ENCODE data around the gene SAP30L. TPM values are rescaled to one million over a fixed set of nuclear protein-coding genes. Genes with fewer than 3 reads are reported as not detected.

The SAP30L gene, protein sequence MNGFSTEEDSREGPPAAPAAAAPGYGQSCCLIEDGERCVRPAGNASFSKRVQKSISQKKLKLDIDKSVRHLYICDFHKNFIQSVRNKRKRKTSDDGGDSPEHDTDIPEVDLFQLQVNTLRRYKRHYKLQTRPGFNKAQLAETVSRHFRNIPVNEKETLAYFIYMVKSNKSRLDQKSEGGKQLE
- polyA plus RNA-seq (2012; ENCODE audit: low read depth, missing spikeins), result 16.6 TPM

DNA sequence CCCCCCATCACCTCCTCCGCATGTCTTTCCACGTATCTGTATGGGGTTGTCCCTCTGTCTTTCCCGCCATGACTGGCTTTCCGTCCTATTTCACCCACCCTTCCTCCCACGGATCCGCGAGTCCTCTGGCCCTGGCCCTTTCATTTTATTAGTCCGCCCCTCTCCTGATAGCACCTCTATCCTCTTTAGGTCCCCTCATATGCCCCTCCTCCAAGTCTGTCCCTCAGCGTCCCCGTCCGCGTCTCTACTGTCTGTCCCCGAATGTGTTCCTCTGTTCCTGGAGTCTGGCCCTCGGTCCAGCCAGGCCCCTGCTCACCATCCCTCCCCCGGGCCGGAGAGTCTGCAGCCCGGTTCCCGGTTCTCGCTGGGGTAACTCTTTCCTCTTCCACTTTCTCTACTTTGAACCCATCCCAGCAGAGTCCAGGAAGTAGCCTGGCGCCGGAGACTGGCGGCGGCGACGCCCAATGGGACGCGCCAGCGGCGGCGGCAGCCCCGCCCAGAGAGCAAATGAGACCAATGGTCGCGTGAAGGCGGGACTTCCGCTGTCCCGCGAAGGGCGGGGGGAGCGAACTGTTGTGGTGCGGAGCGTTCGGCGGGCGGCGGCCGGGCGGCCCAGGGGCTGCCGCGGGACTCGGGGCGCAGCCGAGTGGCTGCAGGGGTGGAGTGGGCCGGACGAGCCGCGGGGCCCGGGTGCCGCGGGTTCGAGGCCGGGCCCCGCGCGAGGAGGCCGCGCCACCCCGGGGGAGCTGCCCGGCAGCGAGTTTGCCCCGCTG, at the start of gene SAP30L:
Gene SAP30L, plus strand, starts transcription at position 576 of the 773 bp plus-strand sequence. CDS start 608 bp downstream, outside the sequence.
- peak; percentile 99 for DNase-seq (ENCODE audit: insufficient read length, low spot score)
- FAIRE-seq, result peak; percentile 97

DNA sequence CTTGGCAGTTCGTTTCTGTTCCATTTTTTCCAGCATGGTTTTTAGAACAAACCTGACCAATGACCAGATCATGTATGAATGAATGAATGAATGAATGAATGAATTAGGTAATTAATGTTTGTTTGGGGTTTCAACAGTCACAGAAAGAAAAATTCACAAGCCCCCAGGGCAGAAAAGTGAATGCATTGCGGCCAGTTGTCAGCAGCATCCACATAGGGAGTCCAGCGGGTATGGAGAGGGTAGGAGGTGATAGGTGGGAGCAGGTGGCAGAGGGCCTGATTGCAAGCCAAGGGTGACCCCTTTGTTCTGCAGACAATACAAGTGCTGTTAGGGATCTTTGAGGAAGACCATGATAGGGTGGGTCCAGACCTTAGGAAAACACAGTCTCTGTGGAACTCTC, 49.7 kb upstream of the SAP30L start:
- no peak for TF ChIP-seq SPI1 (IDR thresholded peaks at IDR 0.05; ENCODE audit: low read depth, low read length)
- no peak for TF ChIP-seq PAX5 (IDR thresholded peaks at IDR 0.05; ENCODE audit: insufficient read depth, low read length, severe bottlenecking)
- TF ChIP-seq TAF1 (IDR thresholded peaks at IDR 0.05; ENCODE audit: low read depth, low read length), result no peak
- TF ChIP-seq POU2F2 (IDR thresholded peaks at IDR 0.05; ENCODE audit: low read depth, low read length), result no peak
- no peak for TF ChIP-seq POLR2A (IDR thresholded peaks at IDR 0.05; ENCODE audit: low read depth, low read length)
- TF ChIP-seq POLR2AphosphoS5 (IDR thresholded peaks at IDR 0.05; ENCODE audit: low read depth, low read length), result no peak
- DNase-seq (ENCODE audit: insufficient read length, low spot score) (no peak), FAIRE-seq (no peak)

More for the DNA sequence above, at the start of gene SAP30L:
- TF ChIP-seq TAF1 (IDR thresholded peaks at IDR 0.05; ENCODE audit: low read depth, low read length) (no peak; the same call in 1 of the 2 replicates), SPI1 (IDR thresholded peaks at IDR 0.05; ENCODE audit: low read depth, low read length) (peak; percentile 33), POLR2A (IDR thresholded peaks at IDR 0.05; ENCODE audit: low read depth, low read length) (peak; percentile 69)

DNA sequence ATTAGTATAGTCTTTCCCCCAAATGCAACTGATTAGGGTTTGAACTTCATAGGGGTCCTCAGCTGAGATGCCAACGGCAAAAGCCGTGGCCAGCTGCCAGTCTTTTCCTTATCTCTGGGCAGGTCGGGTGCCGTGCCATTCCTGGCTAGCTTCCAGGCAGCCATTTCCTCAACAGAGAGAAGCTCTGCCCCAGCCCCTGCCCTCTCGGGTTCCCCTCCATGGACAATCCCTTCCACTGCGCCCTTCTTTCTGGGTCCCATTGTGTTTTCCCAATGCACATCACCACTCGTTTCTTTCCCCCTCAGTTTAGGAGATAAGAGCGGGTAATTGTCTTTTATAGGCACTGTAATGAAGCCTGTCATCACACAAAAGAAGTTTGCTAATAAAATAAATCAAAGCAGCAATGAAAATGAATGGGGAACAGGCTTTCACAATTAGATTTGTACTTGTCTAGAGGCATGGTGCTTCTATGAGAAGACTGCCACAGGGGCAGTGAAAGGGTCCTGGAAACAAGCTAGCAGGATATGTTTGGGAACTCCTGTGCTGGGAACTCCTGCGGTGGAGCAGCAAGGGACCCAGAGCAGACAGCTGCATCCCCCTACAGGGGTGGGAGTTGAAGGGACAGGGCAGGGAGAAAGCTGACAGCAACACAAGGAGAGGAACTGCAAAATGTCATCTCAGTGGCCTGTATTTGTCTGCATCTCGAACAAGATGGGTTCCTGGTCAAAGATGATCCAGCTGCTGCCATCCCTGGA, 48.0 kb upstream of the SAP30L start:
- no peak for FAIRE-seq
- DNase-seq (ENCODE audit: insufficient read length, low spot score), result no peak
- TF ChIP-seq TAF1 (IDR thresholded peaks at IDR 0.05; ENCODE audit: low read depth, low read length) (no peak), SPI1 (IDR thresholded peaks at IDR 0.05; ENCODE audit: low read depth, low read length) (no peak), PAX5 (IDR thresholded peaks at IDR 0.05; ENCODE audit: insufficient read depth, low read length, severe bottlenecking) (no peak), POLR2AphosphoS5 (IDR thresholded peaks at IDR 0.05; ENCODE audit: low read depth, low read length) (no peak), POLR2A (IDR thresholded peaks at IDR 0.05; ENCODE audit: low read depth, low read length) (no peak), POU2F2 (IDR thresholded peaks at IDR 0.05; ENCODE audit: low read depth, low read length) (no peak)

DNA sequence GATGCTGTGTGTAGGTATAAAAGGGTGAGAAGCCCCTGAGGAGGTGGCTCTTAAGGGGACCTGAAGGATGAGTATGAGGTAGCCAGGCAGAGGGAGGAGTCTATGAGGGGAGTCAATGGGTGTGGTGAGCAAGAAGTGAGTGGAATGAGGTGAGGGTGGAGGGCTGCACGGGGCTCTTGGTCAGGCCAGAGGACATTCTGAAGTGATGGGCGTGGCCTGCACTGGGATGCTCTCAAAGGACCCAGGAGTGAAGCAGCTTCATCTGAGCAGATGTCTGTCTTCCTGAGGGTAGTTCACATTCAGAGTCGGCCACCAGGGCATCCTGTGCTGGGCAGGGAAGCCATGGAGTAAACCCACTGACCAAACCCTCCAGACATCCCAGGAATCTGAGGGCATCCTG, 45.1 kb upstream of the SAP30L start:
- DNase-seq (ENCODE audit: insufficient read length, low spot score) (no peak), FAIRE-seq (no peak)
- TF ChIP-seq TAF1 (IDR thresholded peaks at IDR 0.05; ENCODE audit: low read depth, low read length) (no peak), POLR2AphosphoS5 (IDR thresholded peaks at IDR 0.05; ENCODE audit: low read depth, low read length) (no peak), PAX5 (IDR thresholded peaks at IDR 0.05; ENCODE audit: insufficient read depth, low read length, severe bottlenecking) (no peak), POLR2A (IDR thresholded peaks at IDR 0.05; ENCODE audit: low read depth, low read length) (no peak), SPI1 (IDR thresholded peaks at IDR 0.05; ENCODE audit: low read depth, low read length) (no peak), POU2F2 (IDR thresholded peaks at IDR 0.05; ENCODE audit: low read depth, low read length) (no peak)

DNA sequence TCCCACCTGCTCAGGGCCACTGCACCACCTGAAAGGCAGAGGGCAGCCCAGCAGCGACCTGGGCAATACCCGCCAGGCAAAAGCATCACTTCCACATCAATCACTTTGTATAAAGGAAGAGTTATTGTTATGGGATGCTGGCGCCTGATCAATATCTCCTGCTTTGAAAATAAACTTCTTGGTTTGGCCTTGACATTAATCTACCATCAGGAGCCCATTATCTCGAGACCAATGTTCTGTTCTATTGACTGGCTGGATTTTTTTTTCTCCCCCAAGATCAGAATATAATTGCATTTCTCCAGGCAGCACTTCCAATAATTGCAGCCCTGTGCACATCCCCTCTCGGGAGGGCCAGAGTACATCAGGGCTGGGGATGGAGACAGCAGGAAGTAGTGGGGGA, 44.4 kb upstream of the SAP30L start:
- no peak for TF ChIP-seq POLR2A (IDR thresholded peaks at IDR 0.05; ENCODE audit: low read depth, low read length)
- TF ChIP-seq POLR2AphosphoS5 (IDR thresholded peaks at IDR 0.05; ENCODE audit: low read depth, low read length), result no peak
- DNase-seq (ENCODE audit: insufficient read length, low spot score) (no peak), FAIRE-seq (no peak)

DNA sequence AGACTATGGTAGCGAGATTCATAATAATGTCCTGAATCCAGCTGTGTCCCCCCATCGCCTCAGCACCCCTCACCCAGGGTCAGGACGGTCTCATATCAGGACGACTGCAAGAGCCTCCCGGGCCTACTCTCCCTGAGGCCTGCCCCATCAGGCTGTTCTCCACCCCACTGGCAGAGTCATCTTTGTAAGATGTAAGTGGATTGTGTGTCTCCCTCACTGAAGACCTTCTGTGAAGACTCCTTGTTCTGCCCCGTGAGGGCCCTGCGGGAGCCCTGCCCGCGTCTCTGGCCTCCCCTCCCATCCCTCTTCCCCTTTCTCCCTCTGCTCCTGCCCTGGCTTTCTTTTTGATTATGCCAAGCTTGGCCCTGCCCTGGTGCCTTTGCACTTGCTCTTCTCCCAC, 43.9 kb upstream of the SAP30L start:
- TF ChIP-seq POLR2AphosphoS5 (IDR thresholded peaks at IDR 0.05; ENCODE audit: low read depth, low read length) (no peak), PAX5 (IDR thresholded peaks at IDR 0.05; ENCODE audit: insufficient read depth, low read length, severe bottlenecking) (no peak), POLR2A (IDR thresholded peaks at IDR 0.05; ENCODE audit: low read depth, low read length) (no peak), POU2F2 (IDR thresholded peaks at IDR 0.05; ENCODE audit: low read depth, low read length) (no peak), TAF1 (IDR thresholded peaks at IDR 0.05; ENCODE audit: low read depth, low read length) (no peak), SPI1 (IDR thresholded peaks at IDR 0.05; ENCODE audit: low read depth, low read length) (no peak)
- DNase-seq (ENCODE audit: insufficient read length, low spot score) (no peak), FAIRE-seq (no peak)

DNA sequence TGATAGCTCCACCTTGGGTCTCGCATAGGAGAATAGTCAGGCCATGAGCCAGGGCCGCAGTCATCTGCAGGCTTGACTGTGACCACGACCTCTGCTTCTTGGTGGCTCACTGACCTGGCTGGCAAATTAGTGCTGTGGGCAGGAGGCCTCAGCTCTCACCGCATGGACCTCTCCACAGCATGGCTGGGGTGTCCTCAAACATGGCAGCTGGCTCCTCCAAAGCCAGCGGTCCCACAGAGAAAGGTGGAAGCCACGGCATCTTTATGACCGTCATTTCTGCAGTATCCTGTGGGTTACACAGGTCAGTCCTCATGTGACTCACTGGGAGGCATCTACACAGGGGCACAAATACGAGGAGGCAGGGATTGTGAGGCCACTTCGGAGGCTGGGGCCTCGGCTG, 43.2 kb upstream of the SAP30L start:
- no peak for FAIRE-seq
- no peak for TF ChIP-seq POLR2AphosphoS5 (IDR thresholded peaks at IDR 0.05; ENCODE audit: low read depth, low read length)
- TF ChIP-seq POLR2A (IDR thresholded peaks at IDR 0.05; ENCODE audit: low read depth, low read length), result no peak
- no peak for TF ChIP-seq TAF1 (IDR thresholded peaks at IDR 0.05; ENCODE audit: low read depth, low read length)
- TF ChIP-seq POU2F2 (IDR thresholded peaks at IDR 0.05; ENCODE audit: low read depth, low read length), result no peak
- no peak for TF ChIP-seq PAX5 (IDR thresholded peaks at IDR 0.05; ENCODE audit: insufficient read depth, low read length, severe bottlenecking)
- TF ChIP-seq SPI1 (IDR thresholded peaks at IDR 0.05; ENCODE audit: low read depth, low read length), result no peak
- no peak for DNase-seq (ENCODE audit: insufficient read length, low spot score)

DNA sequence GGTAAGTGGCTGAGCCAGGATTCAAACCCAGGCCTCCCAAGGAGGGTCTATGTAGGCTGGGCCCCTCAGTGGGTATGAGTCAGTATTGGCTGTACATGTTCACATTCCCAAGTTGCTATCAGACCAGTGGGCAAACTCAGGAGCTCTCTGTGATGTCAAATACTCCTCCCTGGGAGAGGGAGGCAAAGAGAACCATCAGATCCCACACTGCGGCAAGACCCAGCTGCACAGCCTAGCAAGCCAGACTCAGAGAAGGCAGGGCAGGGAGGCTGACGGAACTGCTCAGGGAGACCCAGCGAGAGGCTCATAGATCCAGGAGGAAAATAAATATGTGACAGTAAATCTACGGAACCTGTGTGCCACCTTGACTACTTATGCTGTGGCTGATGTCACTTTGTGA, 42.6 kb upstream of the SAP30L start:
- FAIRE-seq, result no peak
- DNase-seq (ENCODE audit: insufficient read length, low spot score), result no peak
- TF ChIP-seq SPI1 (IDR thresholded peaks at IDR 0.05; ENCODE audit: low read depth, low read length) (no peak), POLR2AphosphoS5 (IDR thresholded peaks at IDR 0.05; ENCODE audit: low read depth, low read length) (no peak), PAX5 (IDR thresholded peaks at IDR 0.05; ENCODE audit: insufficient read depth, low read length, severe bottlenecking) (no peak), POU2F2 (IDR thresholded peaks at IDR 0.05; ENCODE audit: low read depth, low read length) (no peak), TAF1 (IDR thresholded peaks at IDR 0.05; ENCODE audit: low read depth, low read length) (no peak), POLR2A (IDR thresholded peaks at IDR 0.05; ENCODE audit: low read depth, low read length) (no peak)

DNA sequence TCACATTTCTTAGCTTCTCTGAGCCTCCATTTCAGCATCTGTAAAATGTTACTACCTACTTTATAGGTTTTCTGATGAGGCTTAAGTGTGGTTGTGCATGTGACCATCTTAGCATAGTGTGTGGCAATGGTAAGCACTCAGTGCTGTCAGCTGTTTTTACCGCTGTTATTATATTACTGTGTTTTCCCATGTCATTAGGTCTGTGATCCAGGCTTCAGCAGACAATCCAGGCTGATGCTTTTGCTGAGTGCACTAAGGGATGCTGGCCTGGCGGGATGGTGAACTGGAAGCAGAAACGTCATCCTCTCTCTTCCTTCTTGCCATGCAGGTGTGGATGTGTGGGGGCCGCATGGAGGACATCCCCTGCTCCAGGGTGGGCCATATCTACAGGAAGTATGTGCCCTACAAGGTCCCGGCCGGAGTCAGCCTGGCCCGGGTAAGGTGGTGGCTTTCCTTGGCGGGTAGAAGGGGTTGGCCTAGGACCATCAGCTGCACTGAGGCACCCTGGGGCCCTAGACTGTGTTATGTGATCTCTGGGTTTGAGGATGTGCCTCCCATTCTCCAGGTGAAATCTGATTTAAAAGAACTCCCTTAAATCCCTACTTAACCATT, 41.9 kb upstream of the SAP30L start:
- TF ChIP-seq PAX5 (IDR thresholded peaks at IDR 0.05; ENCODE audit: insufficient read depth, low read length, severe bottlenecking) (no peak), TAF1 (IDR thresholded peaks at IDR 0.05; ENCODE audit: low read depth, low read length) (no peak), SPI1 (IDR thresholded peaks at IDR 0.05; ENCODE audit: low read depth, low read length) (no peak), POLR2A (IDR thresholded peaks at IDR 0.05; ENCODE audit: low read depth, low read length) (no peak), POU2F2 (IDR thresholded peaks at IDR 0.05; ENCODE audit: low read depth, low read length) (no peak), POLR2AphosphoS5 (IDR thresholded peaks at IDR 0.05; ENCODE audit: low read depth, low read length) (no peak)
- no peak for FAIRE-seq
- DNase-seq (ENCODE audit: insufficient read length, low spot score), result no peak

Data from GM12891 (cell line).